Measurements from ENCODE around the gene HHIPL2.

The HHIPL2 gene

GRCh38 chr1:222570837-222571236 lies 22.9 kb upstream of the HHIPL2 start:
- no peaks in the 10 kb centered on the region for H3K27me3 ChIP-seq (ENCODE audit: control insufficient read depth in 1 of 2, insufficient read depth in 2 of 2, low read length in 2 of 2)
- H3K4me3 ChIP-seq (ENCODE audit: low read length in 2 of 2): no peak overlapping the region
- H3K36me3 ChIP-seq (ENCODE audit: control insufficient read depth in 2 of 2, insufficient read depth in 2 of 2, low read length in 2 of 2): peaks cover 2 to 26% of the 10 kb centered on the region in 2 donors
- no peak overlapping the region for H3K9ac ChIP-seq (ENCODE audit: low read length in 2 of 2)
- H3K9me3 ChIP-seq (ENCODE audit: control insufficient read depth in 2 of 2, low read length in 2 of 2): no peaks in the 10 kb centered on the region
- no peaks in the 10 kb centered on the region for H3K4me1 ChIP-seq (ENCODE audit: control insufficient read depth, insufficient read depth, low read length)
- no peak overlapping the region for H3K27ac ChIP-seq (ENCODE audit: low read length)

- no peak overlapping the region for H3K27ac ChIP-seq (ENCODE audit: low read length)
- H3K4me1 ChIP-seq (ENCODE audit: control insufficient read depth, insufficient read depth, low read length): no peaks in the 10 kb centered on the region
- no peaks in the 10 kb centered on the region for H3K9me3 ChIP-seq (ENCODE audit: control insufficient read depth in 2 of 2, low read length in 2 of 2)
- H3K4me3 ChIP-seq (ENCODE audit: low read length in 2 of 2): no peak overlapping the region
- peaks cover 0 to 2% of the 10 kb centered on the region in 2 donors for H3K36me3 ChIP-seq (ENCODE audit: control insufficient read depth in 2 of 2, insufficient read depth in 2 of 2, low read length in 2 of 2)
- no peak overlapping the region for H3K9ac ChIP-seq (ENCODE audit: low read length in 2 of 2)
- no peaks in the 10 kb centered on the region for H3K27me3 ChIP-seq (ENCODE audit: control insufficient read depth in 1 of 2, insufficient read depth in 2 of 2, low read length in 2 of 2)
These were observed 13.8 kb upstream of the HHIPL2 start for GRCh38 chr1:222561656-222562055.

- Histone ChIP-seq H3K9ac (ENCODE audit: low read length in 2 of 2) (no peak overlapping the region), H3K36me3 (ENCODE audit: control insufficient read depth in 2 of 2, insufficient read depth in 2 of 2, low read length in 2 of 2) (peaks cover 2 to 6% of the 10 kb centered on the region in 2 donors), H3K4me1 (ENCODE audit: control insufficient read depth, insufficient read depth, low read length) (no peaks in the 10 kb centered on the region), H3K27ac (ENCODE audit: low read length) (no peak overlapping the region), H3K27me3 (ENCODE audit: control insufficient read depth in 1 of 2, insufficient read depth in 2 of 2, low read length in 2 of 2) (no peaks in the 10 kb centered on the region), H3K9me3 (ENCODE audit: control insufficient read depth in 2 of 2, low read length in 2 of 2) (no peaks in the 10 kb centered on the region), H3K4me3 (ENCODE audit: low read length in 2 of 2) (no peak overlapping the region)
These were observed 9.7 kb upstream of the HHIPL2 start for GRCh38 chr1:222557574-222557973.

- Histone ChIP-seq H3K36me3 (ENCODE audit: control insufficient read depth in 2 of 2, insufficient read depth in 2 of 2, low read length in 2 of 2) (peaks cover 2 to 6% of the 10 kb centered on the region in 2 donors), H3K4me3 (ENCODE audit: low read length in 2 of 2) (no peak overlapping the region), H3K27ac (ENCODE audit: low read length) (no peak overlapping the region), H3K9ac (ENCODE audit: low read length in 2 of 2) (no peak overlapping the region), H3K27me3 (ENCODE audit: control insufficient read depth in 1 of 2, insufficient read depth in 2 of 2, low read length in 2 of 2) (no peaks in the 10 kb centered on the region), H3K9me3 (ENCODE audit: control insufficient read depth in 2 of 2, low read length in 2 of 2) (no peaks in the 10 kb centered on the region), H3K4me1 (ENCODE audit: control insufficient read depth, insufficient read depth, low read length) (no peaks in the 10 kb centered on the region)
These were observed 9.2 kb upstream of the HHIPL2 start for GRCh38 chr1:222557148-222557547.

GRCh38 chr1:222555992-222556615 lies 8.2 kb upstream of the HHIPL2 start:
- H3K27me3 ChIP-seq (ENCODE audit: control insufficient read depth in 1 of 2, insufficient read depth in 2 of 2, low read length in 2 of 2): no peaks in the 10 kb centered on the region
- no peak overlapping the region for H3K4me3 ChIP-seq (ENCODE audit: low read length in 2 of 2)
- H3K9me3 ChIP-seq (ENCODE audit: control insufficient read depth in 2 of 2, low read length in 2 of 2): no peaks in the 10 kb centered on the region
- H3K9ac ChIP-seq (ENCODE audit: low read length in 2 of 2): no peak overlapping the region
- H3K27ac ChIP-seq (ENCODE audit: low read length): no peak overlapping the region
- peaks cover 2 to 6% of the 10 kb centered on the region in 2 donors for H3K36me3 ChIP-seq (ENCODE audit: control insufficient read depth in 2 of 2, insufficient read depth in 2 of 2, low read length in 2 of 2)
- H3K4me1 ChIP-seq (ENCODE audit: control insufficient read depth, insufficient read depth, low read length): no peaks in the 10 kb centered on the region

GRCh38 chr1:222554177-222554576 lies 6.3 kb upstream of the HHIPL2 start:
- Histone ChIP-seq H3K4me3 (ENCODE audit: low read length in 2 of 2) (no peak overlapping the region), H3K27me3 (ENCODE audit: control insufficient read depth in 1 of 2, insufficient read depth in 2 of 2, low read length in 2 of 2) (no peaks in the 10 kb centered on the region), H3K9me3 (ENCODE audit: control insufficient read depth in 2 of 2, low read length in 2 of 2) (no peaks in the 10 kb centered on the region), H3K4me1 (ENCODE audit: control insufficient read depth, insufficient read depth, low read length) (no peaks in the 10 kb centered on the region), H3K9ac (ENCODE audit: low read length in 2 of 2) (no peak overlapping the region), H3K36me3 (ENCODE audit: control insufficient read depth in 2 of 2, insufficient read depth in 2 of 2, low read length in 2 of 2) (peaks cover 2 to 6% of the 10 kb centered on the region in 2 donors), H3K27ac (ENCODE audit: low read length) (no peak overlapping the region)

GRCh38 chr1:222552882-222553281 lies 5.0 kb upstream of the HHIPL2 start:
- no peak overlapping the region for H3K4me3 ChIP-seq (ENCODE audit: low read length in 2 of 2)
- H3K9me3 ChIP-seq (ENCODE audit: control insufficient read depth in 2 of 2, low read length in 2 of 2): no peaks in the 10 kb centered on the region
- H3K4me1 ChIP-seq (ENCODE audit: control insufficient read depth, insufficient read depth, low read length): no peaks in the 10 kb centered on the region
- no peak overlapping the region for H3K9ac ChIP-seq (ENCODE audit: low read length in 2 of 2)
- H3K27ac ChIP-seq (ENCODE audit: low read length): no peak overlapping the region
- no peaks in the 10 kb centered on the region for H3K27me3 ChIP-seq (ENCODE audit: control insufficient read depth in 1 of 2, insufficient read depth in 2 of 2, low read length in 2 of 2)
- H3K36me3 ChIP-seq (ENCODE audit: control insufficient read depth in 2 of 2, insufficient read depth in 2 of 2, low read length in 2 of 2): peaks cover 0 to 6% of the 10 kb centered on the region in 2 donors

GRCh38 chr1:222547260-222547614 lies 667 bp downstream of the HHIPL2 start:
- H3K27ac ChIP-seq (ENCODE audit: low read length): no peak overlapping the region
- no peaks in the 10 kb centered on the region for H3K9me3 ChIP-seq (ENCODE audit: control insufficient read depth in 2 of 2, low read length in 2 of 2)
- no peak overlapping the region for H3K4me3 ChIP-seq (ENCODE audit: low read length in 2 of 2)
- H3K4me1 ChIP-seq (ENCODE audit: control insufficient read depth, insufficient read depth, low read length): no peaks in the 10 kb centered on the region
- no peaks in the 10 kb centered on the region for H3K36me3 ChIP-seq (ENCODE audit: control insufficient read depth in 2 of 2, insufficient read depth in 2 of 2, low read length in 2 of 2)
- H3K9ac ChIP-seq (ENCODE audit: low read length in 2 of 2): no peak overlapping the region
- peaks cover 5 to 6% of the 10 kb centered on the region in 2 donors for H3K27me3 ChIP-seq (ENCODE audit: control insufficient read depth in 1 of 2, insufficient read depth in 2 of 2, low read length in 2 of 2)

GRCh38 chr1:222546548-222547259 lies 1.2 kb downstream of the HHIPL2 start:
- Histone ChIP-seq H3K9me3 (ENCODE audit: control insufficient read depth in 2 of 2, low read length in 2 of 2) (no peaks in the 10 kb centered on the region), H3K4me1 (ENCODE audit: control insufficient read depth, insufficient read depth, low read length) (no peaks in the 10 kb centered on the region), H3K27me3 (ENCODE audit: control insufficient read depth in 1 of 2, insufficient read depth in 2 of 2, low read length in 2 of 2) (peaks cover 5 to 6% of the 10 kb centered on the region in 2 donors), H3K9ac (ENCODE audit: low read length in 2 of 2) (no peak overlapping the region), H3K4me3 (ENCODE audit: low read length in 2 of 2) (no peak overlapping the region), H3K27ac (ENCODE audit: low read length) (no peak overlapping the region), H3K36me3 (ENCODE audit: control insufficient read depth in 2 of 2, insufficient read depth in 2 of 2, low read length in 2 of 2) (no peaks in the 10 kb centered on the region)

GRCh38 chr1:222546091-222546490 lies 1.8 kb downstream of the HHIPL2 start:
- no peak overlapping the region for H3K9ac ChIP-seq (ENCODE audit: low read length in 2 of 2)

GRCh38 chr1:222543817-222544216 lies 4.1 kb downstream of the HHIPL2 start:
- Histone ChIP-seq H3K27ac (ENCODE audit: low read length) (no peak overlapping the region), H3K27me3 (ENCODE audit: control insufficient read depth in 1 of 2, insufficient read depth in 2 of 2, low read length in 2 of 2) (peaks cover 5 to 6% of the 10 kb centered on the region in 2 donors)

More at GRCh38 chr1:222546091-222546490, 1.8 kb downstream of the HHIPL2 start:
- Histone ChIP-seq H3K4me1 (ENCODE audit: control insufficient read depth, insufficient read depth, low read length) (no peaks in the 10 kb centered on the region), H3K36me3 (ENCODE audit: control insufficient read depth in 2 of 2, insufficient read depth in 2 of 2, low read length in 2 of 2) (no peaks in the 10 kb centered on the region), H3K4me3 (ENCODE audit: low read length in 2 of 2) (no peak overlapping the region), H3K9me3 (ENCODE audit: control insufficient read depth in 2 of 2, low read length in 2 of 2) (no peaks in the 10 kb centered on the region), H3K27ac (ENCODE audit: low read length) (no peak overlapping the region), H3K27me3 (ENCODE audit: control insufficient read depth in 1 of 2, insufficient read depth in 2 of 2, low read length in 2 of 2) (peaks cover 5 to 6% of the 10 kb centered on the region in 2 donors)

More at GRCh38 chr1:222543817-222544216, 4.1 kb downstream of the HHIPL2 start:
- Histone ChIP-seq H3K9me3 (ENCODE audit: control insufficient read depth in 2 of 2, low read length in 2 of 2) (no peaks in the 10 kb centered on the region), H3K9ac (ENCODE audit: low read length in 2 of 2) (no peak overlapping the region), H3K4me3 (ENCODE audit: low read length in 2 of 2) (no peak overlapping the region), H3K36me3 (ENCODE audit: control insufficient read depth in 2 of 2, insufficient read depth in 2 of 2, low read length in 2 of 2) (no peaks in the 10 kb centered on the region), H3K4me1 (ENCODE audit: control insufficient read depth, insufficient read depth, low read length) (no peaks in the 10 kb centered on the region)

Measured in stomach smooth muscle (tissue), 2 donors.